Fibroblast of skin of left biceps (primary cell): Measurements from ENCODE around the gene IKZF4.

ENCODE experiments used
- DNase-seq, 2 experiments: peaks; one replicate each; pipeline ENCODE4 v3.0.0-alpha.2; 2013; ENCODE audit warnings: low read depth in 2 of 2

IKZF4 gene

DNA sequence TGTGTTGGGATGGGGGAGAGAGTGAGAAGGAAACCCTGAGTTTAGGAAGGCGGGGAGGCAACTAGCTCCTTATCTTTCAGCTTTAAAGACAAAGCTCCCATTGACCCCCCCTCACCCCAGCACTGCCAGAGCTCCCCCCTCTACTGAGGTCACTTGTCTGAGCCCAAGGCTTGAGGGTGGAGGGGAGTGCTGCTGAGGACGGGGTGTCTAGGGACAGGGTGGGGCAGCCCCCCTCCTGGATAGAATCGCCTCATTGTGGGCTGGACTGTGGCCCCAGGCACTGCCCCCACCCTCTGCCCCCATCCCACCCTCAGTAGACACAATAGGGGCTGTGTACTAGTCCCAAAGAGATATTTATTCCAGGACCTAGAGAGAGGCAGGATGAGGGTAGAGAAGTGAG is 62.1 kb downstream of the IKZF4 start:
- DNase-seq, result no peak

DNA sequence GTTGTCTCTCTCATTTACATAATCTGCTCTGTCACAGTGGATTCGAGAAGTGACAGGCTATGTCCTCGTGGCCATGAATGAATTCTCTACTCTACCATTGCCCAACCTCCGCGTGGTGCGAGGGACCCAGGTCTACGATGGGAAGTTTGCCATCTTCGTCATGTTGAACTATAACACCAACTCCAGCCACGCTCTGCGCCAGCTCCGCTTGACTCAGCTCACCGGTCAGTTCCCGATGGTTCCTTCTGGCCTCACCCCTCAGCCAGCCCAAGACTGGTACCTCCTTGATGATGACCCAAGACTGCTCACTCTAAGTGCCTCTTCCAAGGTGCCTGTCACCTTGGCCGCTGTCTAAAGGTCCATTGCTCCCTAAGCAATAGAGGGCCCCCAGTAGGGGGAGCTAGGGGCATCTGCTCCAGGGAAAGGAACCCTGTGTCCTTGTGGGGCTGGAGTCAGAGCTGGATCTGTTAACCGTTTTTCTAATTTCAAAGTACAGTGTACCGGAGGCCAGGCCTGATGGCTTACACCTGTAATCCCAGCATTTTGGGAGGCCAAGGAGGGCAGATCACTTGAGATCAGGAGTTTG is 64.2 kb downstream of the IKZF4 start:
- DNase-seq, result no peak

DNA sequence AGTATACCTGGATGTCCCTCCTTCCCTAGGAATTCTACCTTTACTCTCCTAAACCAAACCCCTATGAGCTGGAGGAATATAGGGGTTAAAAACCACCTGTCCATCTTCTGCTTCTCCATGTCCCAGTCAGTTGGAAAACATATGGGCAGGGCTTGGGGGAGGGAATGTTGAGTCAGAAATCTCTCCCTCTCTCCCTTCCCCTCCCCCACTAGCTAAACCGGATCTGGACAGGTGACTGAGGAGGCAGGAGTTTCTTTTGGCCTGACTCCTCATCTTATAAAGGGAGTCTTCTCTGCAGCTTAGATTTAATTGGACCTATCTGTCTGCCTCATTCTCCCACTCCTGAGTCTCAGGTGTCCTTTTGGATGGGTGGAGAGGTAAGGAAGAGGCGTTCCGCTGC is 65.3 kb downstream of the IKZF4 start:
- DNase-seq, result no peak

DNA sequence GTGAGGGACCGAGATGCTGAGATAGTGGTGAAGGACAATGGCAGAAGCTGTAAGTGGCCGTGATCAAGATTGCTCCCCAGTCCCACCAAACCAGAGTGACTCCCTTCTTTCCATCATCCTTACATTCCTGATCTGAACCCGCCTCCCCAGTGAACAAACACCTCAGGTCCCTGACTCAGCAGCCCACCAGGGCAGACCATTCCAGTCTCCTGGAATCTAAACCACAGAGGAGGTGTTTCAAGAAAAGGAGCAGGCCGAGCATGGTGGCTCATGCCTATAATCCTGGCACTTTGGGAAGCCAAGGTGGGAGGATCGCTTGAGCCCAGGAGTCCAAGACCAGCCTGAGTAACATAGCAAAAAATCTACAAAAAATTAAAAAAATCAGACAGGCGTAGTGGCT is 65.8 kb downstream of the IKZF4 start:
- no peak for DNase-seq

DNA sequence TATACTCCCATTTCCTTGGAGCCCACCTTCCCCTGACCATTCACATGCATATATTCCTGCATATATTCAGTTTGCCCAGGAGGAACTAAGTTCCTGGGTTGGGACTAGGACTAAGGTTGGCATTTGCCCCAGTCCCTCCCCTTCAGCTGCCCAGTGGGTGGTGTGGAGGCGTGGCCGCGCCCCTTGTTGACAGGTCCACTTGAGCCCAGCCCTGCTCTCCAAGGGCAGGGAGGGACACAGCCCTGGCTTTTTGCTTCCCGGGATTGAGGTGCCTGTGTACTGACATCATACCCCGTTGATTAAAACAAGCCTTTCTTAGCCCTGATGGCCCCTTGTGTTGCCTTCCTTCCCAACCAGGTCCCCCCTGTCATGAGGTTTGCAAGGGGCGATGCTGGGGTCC is 66.4 kb downstream of the IKZF4 start:
- DNase-seq, result no peak
